A549 (cell line): ENCODE data around the gene SLC16A12.

ENCODE experiments used
- CTCF ChIP-seq: fragments of >200 bp; sonication (Bioruptor Twin); formaldehyde crosslinking; IDR thresholded peaks from 3 replicates; pipeline ENCODE4 v1.5.1; 2016
- EP300 ChIP-seq, 2 experiments: fragments of >200 bp; sonication (Bioruptor Twin); formaldehyde crosslinking; IDR thresholded peaks; 2 replicates in 1 of 2; 3 replicates in 1 of 2; pipeline ENCODE4 v1.6.1; 2016 to 2017
- FOSL2 ChIP-seq, 2 experiments: fragments of 450-650 bp in 1 of 2; fragments of >200 bp in 1 of 2; sonication (Bioruptor Twin) in 1 of 2; formaldehyde crosslinking; IDR thresholded peaks; 2 replicates each; pipeline versions ENCODE4 v1.5.0 to v1.6.1; 2016 to 2020; ENCODE audit warnings: mild to moderate bottlenecking in 1 of 2, moderate library complexity in 1 of 2
- MAX ChIP-seq: IDR thresholded peaks from 2 replicates; pipeline ENCODE4 v1.6.1; 2012
- MAZ ChIP-seq: fragments of 150-350 bp; IDR thresholded peaks from 2 replicates; pipeline ENCODE4 v1.6.1; 2014; ENCODE audit warnings: antibody characterized with exemption, low read depth, low read length, borderline replicate concordance
- NPAS2 ChIP-seq: fragments of 250-450 bp; sonication (Bioruptor Pico); IDR thresholded peaks from 2 replicates; pipeline ENCODE4 v1.8.0; 2022; ENCODE audit warnings: mild to moderate bottlenecking, moderate library complexity, borderline replicate concordance
- POLR2A ChIP-seq: IDR thresholded peaks from 2 replicates; pipeline ENCODE4 v1.6.1; 2012; ENCODE audit warnings: mild to moderate bottlenecking, low read length
- RFX5 ChIP-seq: fragments of 450-650 bp; IDR thresholded peaks from 2 replicates; pipeline ENCODE4 v1.7.1; 2014; ENCODE audit warnings: antibody characterized with exemption, mild to moderate bottlenecking, moderate library complexity
- ZC3H11A ChIP-seq: fragments of 450-650 bp; IDR thresholded peaks from 2 replicates; pipeline ENCODE4 v1.6.1; 2014; ENCODE audit warnings: antibody characterized with exemption, mild to moderate bottlenecking

GRCh38 chr10:89522463-89522862 lies 12.9 kb downstream of the SLC16A12 start:
- TF ChIP-seq CTCF, result no peak
- no peak for TF ChIP-seq RFX5
- no peak for TF ChIP-seq NPAS2 (CRISPR knock-in tag)
- TF ChIP-seq ZC3H11A, result no peak
- no peak for TF ChIP-seq MAZ
- no peak for TF ChIP-seq POLR2A
- TF ChIP-seq EP300 (IDR thresholded peaks at IDR 0.05), result no peak
- no peak for TF ChIP-seq MAX
- no peak for TF ChIP-seq FOSL2 (IDR thresholded peaks at IDR 0.05)
- no peak for TF ChIP-seq FOSL2 (CRISPR knock-in tag; IDR thresholded peaks at IDR 0.05)
